ENCODE data around the gene GRIK5.

DNA sequence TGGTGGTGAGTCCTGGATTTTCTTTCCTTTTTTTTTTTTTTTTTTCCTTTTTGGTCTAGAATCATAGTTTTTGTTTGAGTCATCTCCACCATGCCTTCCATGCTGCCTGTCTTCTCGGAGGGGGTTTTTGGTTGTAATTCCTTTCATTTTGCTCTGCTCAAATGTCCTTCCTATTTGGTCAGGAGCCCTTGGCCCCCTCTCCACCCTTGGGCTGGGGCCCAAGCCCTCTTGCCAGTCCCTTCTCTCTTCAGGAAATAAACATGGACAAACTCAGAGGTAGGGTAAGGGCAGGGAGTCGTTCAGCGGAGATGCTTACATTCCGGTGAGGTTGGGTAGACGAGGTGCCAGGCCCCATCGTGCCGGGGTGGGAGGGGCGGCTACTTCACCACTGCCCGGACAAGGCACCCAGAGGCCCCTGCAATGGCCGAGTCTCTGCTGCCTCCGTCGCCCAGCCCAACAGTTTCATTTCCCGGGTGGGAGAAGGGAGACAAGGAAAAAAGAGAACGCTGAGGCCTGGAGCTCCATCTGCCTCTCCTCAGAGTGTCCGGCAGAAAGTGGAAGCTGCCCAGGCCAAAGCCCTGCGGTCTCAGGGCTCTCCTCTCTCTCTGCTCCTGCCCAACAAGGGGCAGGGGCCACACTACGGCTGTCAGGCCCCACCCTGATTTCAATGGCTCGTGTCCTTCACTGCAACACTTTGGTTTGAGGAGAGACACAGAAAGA, 18.6 kb upstream of the GRIK5 start:
- TF ChIP-seq, protein P1, sequence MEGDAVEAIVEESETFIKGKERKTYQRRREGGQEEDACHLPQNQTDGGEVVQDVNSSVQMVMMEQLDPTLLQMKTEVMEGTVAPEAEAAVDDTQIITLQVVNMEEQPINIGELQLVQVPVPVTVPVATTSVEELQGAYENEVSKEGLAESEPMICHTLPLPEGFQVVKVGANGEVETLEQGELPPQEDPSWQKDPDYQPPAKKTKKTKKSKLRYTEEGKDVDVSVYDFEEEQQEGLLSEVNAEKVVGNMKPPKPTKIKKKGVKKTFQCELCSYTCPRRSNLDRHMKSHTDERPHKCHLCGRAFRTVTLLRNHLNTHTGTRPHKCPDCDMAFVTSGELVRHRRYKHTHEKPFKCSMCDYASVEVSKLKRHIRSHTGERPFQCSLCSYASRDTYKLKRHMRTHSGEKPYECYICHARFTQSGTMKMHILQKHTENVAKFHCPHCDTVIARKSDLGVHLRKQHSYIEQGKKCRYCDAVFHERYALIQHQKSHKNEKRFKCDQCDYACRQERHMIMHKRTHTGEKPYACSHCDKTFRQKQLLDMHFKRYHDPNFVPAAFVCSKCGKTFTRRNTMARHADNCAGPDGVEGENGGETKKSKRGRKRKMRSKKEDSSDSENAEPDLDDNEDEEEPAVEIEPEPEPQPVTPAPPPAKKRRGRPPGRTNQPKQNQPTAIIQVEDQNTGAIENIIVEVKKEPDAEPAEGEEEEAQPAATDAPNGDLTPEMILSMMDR (IDR thresholded peaks at IDR 0.05) = no peak
- no peak for TF ChIP-seq POLR2A (IDR thresholded peaks at IDR 0.05)
